Mesenchymal stem cell (in vitro differentiated cells and primary cell): ENCODE data around the gene CWC15.

Source experiments
- DNase-seq: peaks from one replicate; pipeline ENCODE4 v3.0.0-alpha.2; 2013
- H2AFZ ChIP-seq: one replicate; pipeline ENCODE4 v1.6.1; 2013; ENCODE audit warnings: low read depth, mild to moderate bottlenecking, control low read depth, inconsistent platforms, low read length, moderate library complexity
- H2AK5ac ChIP-seq: 2 replicates; pipeline ENCODE4 v1.6.1; 2013; ENCODE audit warnings: low read length, moderate library complexity, mild to moderate bottlenecking, inconsistent platforms; ENCODE audit not compliant: severe bottlenecking
- H2BK120ac ChIP-seq: one replicate; pipeline ENCODE4 v1.6.1; 2013; ENCODE audit warnings: low read depth, mild to moderate bottlenecking, inconsistent platforms, low read length, moderate library complexity
- H2BK12ac ChIP-seq, 2 experiments: one replicate each; pipeline ENCODE4 v1.6.1; 2013; ENCODE audit warnings: inconsistent platforms in 2 of 2, low read length in 2 of 2, mild to moderate bottlenecking in 2 of 2, moderate library complexity in 2 of 2, control low read depth in 1 of 2
- H2BK15ac ChIP-seq: one replicate; pipeline ENCODE4 v1.6.1; 2013; ENCODE audit warnings: mild to moderate bottlenecking, low read depth, inconsistent platforms; ENCODE audit not compliant: poor library complexity, severe bottlenecking
- H2BK5ac ChIP-seq: 2 replicates; pipeline ENCODE4 v1.6.1; 2013; ENCODE audit warnings: low read depth, mild to moderate bottlenecking, low read length, control low read depth, inconsistent platforms; ENCODE audit not compliant: poor library complexity, severe bottlenecking
- H3K14ac ChIP-seq, 2 experiments: one replicate each; pipeline ENCODE4 v1.6.1; 2013; ENCODE audit warnings: inconsistent platforms in 2 of 2, low read length in 2 of 2, control low read depth in 1 of 2, mild to moderate bottlenecking in 1 of 2, moderate library complexity in 1 of 2
- H3K18ac ChIP-seq, 2 experiments: one replicate each; pipeline ENCODE4 v1.6.1; 2013; ENCODE audit warnings: inconsistent platforms in 2 of 2, low read length in 2 of 2, control low read depth in 1 of 2, low read depth in 1 of 2, mild to moderate bottlenecking in 1 of 2
- H3K23ac ChIP-seq, 2 experiments: one replicate each; pipeline ENCODE4 v1.6.1; 2013; ENCODE audit warnings: inconsistent platforms in 2 of 2, low read length in 2 of 2, mild to moderate bottlenecking in 2 of 2, moderate library complexity in 2 of 2, control low read depth in 1 of 2
- H3K27ac ChIP-seq: 2 replicates; pipeline ENCODE4 v1.5.1; 2013; ENCODE audit warnings: mild to moderate bottlenecking, moderate library complexity, low read length, control low read depth, inconsistent platforms; ENCODE audit not compliant: poor library complexity, severe bottlenecking
- H3K27me3 ChIP-seq, 2 experiments: 2 replicates each; pipeline versions ENCODE4 v1.6.1 to v1.7.0; 2013; ENCODE audit warnings: low read length in 2 of 2, mild to moderate bottlenecking in 2 of 2, moderate library complexity in 2 of 2, control low read depth in 1 of 2, inconsistent platforms in 1 of 2; ENCODE audit not compliant: control insufficient read depth in 1 of 2, insufficient read depth in 1 of 2
- H3K36me3 ChIP-seq, 2 experiments: 2 replicates each; pipeline versions ENCODE4 v1.6.1 to v1.7.0; 2013; ENCODE audit warnings: low read length in 2 of 2, control low read depth in 1 of 2, inconsistent platforms in 1 of 2, low read depth in 1 of 2, mild to moderate bottlenecking in 1 of 2; ENCODE audit not compliant: insufficient read depth in 2 of 2, control insufficient read depth in 1 of 2
- H3K4ac ChIP-seq, 2 experiments: one replicate each; pipeline ENCODE4 v1.6.1; 2013; ENCODE audit warnings: inconsistent platforms in 2 of 2, low read length in 2 of 2, mild to moderate bottlenecking in 2 of 2, moderate library complexity in 2 of 2, control low read depth in 1 of 2, low read depth in 1 of 2
- H3K4me1 ChIP-seq: 2 replicates; pipeline ENCODE4 v1.6.1; 2013; ENCODE audit warnings: low read depth, low read length, control low read depth; ENCODE audit not compliant: control insufficient read depth, insufficient read depth
- H3K4me2 ChIP-seq: 2 replicates; pipeline ENCODE4 v1.6.1; 2013; ENCODE audit warnings: low read length, mild to moderate bottlenecking, inconsistent platforms; ENCODE audit not compliant: poor library complexity, severe bottlenecking
- H3K4me3 ChIP-seq, 2 experiments: 2 replicates each; pipeline versions ENCODE4 v1.5.1 to v1.7.0; 2013; ENCODE audit warnings: low read length in 2 of 2, mild to moderate bottlenecking in 2 of 2, control low read depth in 1 of 2, low read depth in 1 of 2; ENCODE audit not compliant: insufficient read depth in 1 of 2
- H3K79me1 ChIP-seq: replicated peaks from 2 replicates; pipeline ENCODE4 v1.6.1; 2013; ENCODE audit warnings: mild to moderate bottlenecking, control low read depth, low read length, inconsistent platforms; ENCODE audit not compliant: poor library complexity, severe bottlenecking
- H3K9ac ChIP-seq: 2 replicates; pipeline ENCODE4 v1.7.0; 2013; ENCODE audit warnings: mild to moderate bottlenecking, low read length, moderate library complexity
- H3K9me3 ChIP-seq: 2 replicates; pipeline ENCODE4 v1.7.0; 2013; ENCODE audit warnings: mild to moderate bottlenecking, low read length; ENCODE audit not compliant: control insufficient read depth
- H4K8ac ChIP-seq: one replicate; pipeline ENCODE4 v1.6.1; 2013; ENCODE audit warnings: inconsistent platforms, mild to moderate bottlenecking, low read length, moderate library complexity
- H4K91ac ChIP-seq: one replicate; pipeline ENCODE4 v1.6.1; 2013; ENCODE audit warnings: mild to moderate bottlenecking, low read length, inconsistent platforms
- WGBS: methylation state at CpG from one replicate; pipeline ENCODE4 v1.1.7; 2013; ENCODE audit warnings: mixed read lengths; 5-methylcytosine and 5-hydroxymethylcytosine counted together

CWC15 gene

GRCh38 chr11:94975599-94975998 lies 2.2 kb upstream of the CWC15 start:
- Histone ChIP-seq H4K91ac (no peak overlapping the region), H2BK5ac (no peak overlapping the region), H4K8ac (no peak overlapping the region), H3K79me1 (peaks cover 7% of the 10 kb centered on the region), H3K18ac (no peak overlapping the region), H2BK120ac (no peak overlapping the region), H3K36me3 (peaks cover 0 to 16% of the 10 kb centered on the region in 2 experiments), H3K27me3 (no peaks in the 10 kb centered on the region), H3K4me3 (no peak overlapping the region), H3K14ac (no peak overlapping the region), H2BK12ac (no peak overlapping the region), H3K27ac (no peak overlapping the region), H3K9ac (no peak overlapping the region), H3K4me2 (no peak overlapping the region), H3K9me3 (no peaks in the 10 kb centered on the region), H3K4ac (no peak overlapping the region), H3K4me1 (no peaks in the 10 kb centered on the region), H2BK15ac (no peak overlapping the region), H3K23ac (no peak overlapping the region), H2AK5ac (no peak overlapping the region), H2AFZ (no peak overlapping the region)
- 100% methylated on average over 1 of the region's 1 CpG for WGBS
- no peak for DNase-seq

GRCh38 chr11:94974178-94974577 lies 822 bp upstream of the CWC15 start:
- H3K4me2 ChIP-seq: peak overlapping the region; percentile 56
- no peak overlapping the region for H3K23ac ChIP-seq
- no peak overlapping the region for H3K27ac ChIP-seq
- WGBS: 40% methylated on average over 2 of the region's 6 CpGs
- no peak overlapping the region for H2BK5ac ChIP-seq
- no peak overlapping the region for H2BK15ac ChIP-seq
- no peaks in the 10 kb centered on the region for H3K4me1 ChIP-seq
- no peak for DNase-seq
- no peak overlapping the region for H4K91ac ChIP-seq
- H3K9ac ChIP-seq: peak overlapping the region; percentile 99
- no peak overlapping the region for H4K8ac ChIP-seq
- H3K4ac ChIP-seq: no peak overlapping the region
- peaks cover 0 to 31% of the 10 kb centered on the region in 2 experiments for H3K36me3 ChIP-seq
- H2BK120ac ChIP-seq: no peak overlapping the region
- peak overlapping the region in 1 of 2 experiments; percentile 95 for H3K4me3 ChIP-seq
- no peaks in the 10 kb centered on the region for H3K27me3 ChIP-seq
- no peak overlapping the region for H3K18ac ChIP-seq
- no peak overlapping the region for H2BK12ac ChIP-seq
- H2AK5ac ChIP-seq: no peak overlapping the region
- no peaks in the 10 kb centered on the region for H3K9me3 ChIP-seq
- no peak overlapping the region for H2AFZ ChIP-seq
- H3K14ac ChIP-seq: no peak overlapping the region
- peaks cover 9% of the 10 kb centered on the region for H3K79me1 ChIP-seq

- no peak overlapping the region for H2AFZ ChIP-seq
- peak overlapping the region; percentile 89 for H3K4me2 ChIP-seq
- H3K23ac ChIP-seq: no peak overlapping the region
- no peak overlapping the region for H2BK15ac ChIP-seq
- peak overlapping the region; percentile 99 for H3K9ac ChIP-seq
- peaks cover 0 to 45% of the 10 kb centered on the region in 2 experiments for H3K36me3 ChIP-seq
- H2AK5ac ChIP-seq: no peak overlapping the region
- H2BK120ac ChIP-seq: peak overlapping the region; percentile 3
- H4K91ac ChIP-seq: no peak overlapping the region
- no peak overlapping the region for H3K14ac ChIP-seq
- H3K18ac ChIP-seq: peak overlapping the region in 1 of 2 experiments; percentile 98
- H3K4me1 ChIP-seq: no peaks in the 10 kb centered on the region
- no peaks in the 10 kb centered on the region for H3K27me3 ChIP-seq
- H2BK12ac ChIP-seq: no peak overlapping the region
- no peaks in the 10 kb centered on the region for H3K9me3 ChIP-seq
- H3K27ac ChIP-seq: no peak overlapping the region
- H3K4ac ChIP-seq: peak overlapping the region in 1 of 2 experiments; percentile 90
- no peak overlapping the region for H4K8ac ChIP-seq
- no peak for DNase-seq
- no peak overlapping the region for H2BK5ac ChIP-seq
- WGBS: 10% methylated on average over 2 of the region's 5 CpGs
- peaks cover 12% of the 10 kb centered on the region for H3K79me1 ChIP-seq
- H3K4me3 ChIP-seq: peak overlapping the region; percentile 95 to 96
Measured at GRCh38 chr11:94972700-94973098, 657 bp downstream of the CWC15 start.

- H2AK5ac ChIP-seq: no peak overlapping the region
- no peak overlapping the region for H3K4me2 ChIP-seq
- no peak overlapping the region for H3K4ac ChIP-seq
- no peak overlapping the region for H2BK12ac ChIP-seq
- H4K91ac ChIP-seq: no peak overlapping the region
- DNase-seq: peak; percentile 67
- H2AFZ ChIP-seq: no peak overlapping the region
- no peak overlapping the region for H2BK15ac ChIP-seq
- no peaks in the 10 kb centered on the region for H3K9me3 ChIP-seq
- H3K79me1 ChIP-seq: peaks cover 21% of the 10 kb centered on the region
- no peak overlapping the region for H3K23ac ChIP-seq
- no peak overlapping the region for H3K27ac ChIP-seq
- peaks cover 11 to 86% of the 10 kb centered on the region in 2 experiments for H3K36me3 ChIP-seq
- no peak overlapping the region for H3K4me3 ChIP-seq
- H4K8ac ChIP-seq: no peak overlapping the region
- 100% methylated on average over 1 of the region's 1 CpG for WGBS
- peak overlapping the region; percentile 64 for H3K9ac ChIP-seq
- no peak overlapping the region for H3K18ac ChIP-seq
- H3K27me3 ChIP-seq: no peaks in the 10 kb centered on the region
- H3K4me1 ChIP-seq: peaks cover 2% of the 10 kb centered on the region
- no peak overlapping the region for H2BK120ac ChIP-seq
- H2BK5ac ChIP-seq: no peak overlapping the region
- H3K14ac ChIP-seq: no peak overlapping the region
Measured at GRCh38 chr11:94968334-94968958, 4.9 kb downstream of the CWC15 start.
